Ascending aorta (tissue), 2 donors: ENCODE data around the gene MYBPH. TPM values are rescaled to one million over a fixed set of nuclear protein-coding genes. Genes with fewer than 3 reads are reported as not detected.

Experiments
- DNase-seq, 2 donors: peaks; one replicate each; pipeline ENCODE4 v3.0.0-alpha.2; 2019; ENCODE audit warnings: low spot score in 2 of 2
- H3K27ac ChIP-seq, 2 donors: fragments of 200-600 bp; sonication (generic); one replicate each; pipeline ENCODE4 v1.5.1; 2016 to 2017; ENCODE audit warnings: mild to moderate bottlenecking in 1 of 2
- H3K27me3 ChIP-seq: fragments of 200-600 bp; sonication (generic); one replicate; pipeline ENCODE4 v1.5.1; 2017
- H3K36me3 ChIP-seq, 2 donors: fragments of 200-600 bp; sonication (generic); one replicate each; pipeline ENCODE4 v1.5.1; 2016
- H3K4me1 ChIP-seq, 2 donors: fragments of 200-600 bp; sonication (generic); one replicate each; pipeline ENCODE4 v1.5.1; 2016 to 2017; ENCODE audit warnings: mild to moderate bottlenecking in 1 of 2
- H3K4me3 ChIP-seq, 2 donors: fragments of 200-600 bp; sonication (generic); one replicate each; pipeline ENCODE4 v1.5.1; 2016 to 2017; ENCODE audit warnings: mild to moderate bottlenecking in 1 of 2
- H3K9me3 ChIP-seq, 2 donors: fragments of 200-600 bp; sonication (generic); one replicate each; pipeline ENCODE4 v1.5.1; 2016
- CTCF ChIP-seq, 3 experiments: fragments of 200-600 bp in 2 of 3; fragments of 450-650 bp in 1 of 3; sonication (generic) in 2 of 3; IDR thresholded peaks; one replicate each; pipeline ENCODE4 v1.5.1; 2016 to 2019; ENCODE audit warnings: antibody characterized with exemption in 3 of 3, mild to moderate bottlenecking in 1 of 3, moderate library complexity in 1 of 3
- intact Hi-C: fragments of 100-400 bp; cut with DNase I; formaldehyde crosslinking; loops from one replicate; pipeline ENCODE4 v1.15.1; 2023
- total RNA-seq: library from RNA; depleted of rRNA; stranded (reverse); fragments of >200 nt; gene quantifications from one replicate; pipeline ENCODE4 v1.1.0, GENCODE V29; 2016

Gene MYBPH
- total RNA-seq, 1 donor from 2014 or later = not detected

DNA sequence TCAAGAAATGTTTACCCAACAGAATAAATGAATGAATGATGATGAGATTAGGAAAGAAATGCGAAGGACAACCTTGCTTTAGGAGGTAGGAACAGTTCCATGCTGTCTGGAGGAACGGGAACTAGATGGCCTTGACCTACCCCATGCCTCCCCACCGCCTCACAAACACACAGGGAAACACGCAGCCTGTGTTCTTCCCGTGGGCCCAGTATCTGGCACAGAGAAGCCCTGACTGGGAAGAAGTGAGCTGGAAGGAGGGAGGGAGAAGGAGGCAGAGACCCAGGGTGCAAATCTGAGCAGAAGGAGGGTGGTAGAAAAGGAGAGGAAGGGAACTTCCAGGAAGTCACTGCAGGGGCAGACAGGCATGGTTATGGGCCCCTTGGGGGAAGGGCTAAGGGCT is 51.6 kb downstream of the MYBPH start:
- DNase-seq = no peak
- Histone ChIP-seq H3K27ac (no peak overlapping the region), H3K36me3 (no peaks in the 10 kb centered on the region), H3K27me3 (peaks cover 6% of the 10 kb centered on the region), H3K4me1 (peaks cover 0 to 15% of the 10 kb centered on the region in 2 donors), H3K4me3 (no peak overlapping the region), H3K9me3 (no peaks in the 10 kb centered on the region)
- intact Hi-C loops = no loop called here
- no peak for TF ChIP-seq CTCF (IDR thresholded peaks at IDR 0.05)

DNA sequence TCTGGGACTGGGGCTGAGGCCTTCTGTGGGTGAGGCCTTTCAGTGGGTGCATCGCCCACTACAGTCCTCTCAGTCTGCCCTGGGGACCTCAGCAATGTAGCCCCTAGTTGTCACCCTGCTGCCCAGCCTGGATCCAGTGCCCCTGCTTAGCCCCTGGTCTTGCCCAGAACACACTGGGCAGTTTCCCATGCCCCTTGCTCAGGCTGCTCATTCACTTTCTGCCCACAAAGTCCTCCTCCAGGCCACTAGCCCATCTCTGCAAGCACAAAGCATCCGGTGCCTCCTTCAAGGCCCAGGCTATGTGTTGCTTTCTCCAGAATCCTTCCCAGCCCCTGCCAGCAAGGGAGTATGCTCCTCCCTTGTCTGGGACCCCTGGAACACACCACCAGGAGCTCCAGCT is 53.5 kb downstream of the MYBPH start:
- H3K27ac ChIP-seq = no peak overlapping the region
- peaks cover 0 to 12% of the 10 kb centered on the region in 2 donors for H3K4me1 ChIP-seq
- no peaks in the 10 kb centered on the region for H3K9me3 ChIP-seq
- TF ChIP-seq CTCF (IDR thresholded peaks at IDR 0.05) = no peak
- H3K4me3 ChIP-seq = no peak overlapping the region
- peaks cover 6% of the 10 kb centered on the region for H3K27me3 ChIP-seq
- intact Hi-C loops = no loop called here
- H3K36me3 ChIP-seq = no peaks in the 10 kb centered on the region
- DNase-seq = no peak

GRCh38 chr1:203121186-203122015 is 54.2 kb downstream of the MYBPH start:
- Histone ChIP-seq H3K9me3 (no peaks in the 10 kb centered on the region), H3K4me1 (peaks cover 0 to 6% of the 10 kb centered on the region in 2 donors), H3K27me3 (peaks cover 6% of the 10 kb centered on the region), H3K27ac (no peak overlapping the region), H3K36me3 (no peaks in the 10 kb centered on the region), H3K4me3 (no peak overlapping the region)
- no peak for TF ChIP-seq CTCF (IDR thresholded peaks at IDR 0.05)
- intact Hi-C loops = no loop called here
- DNase-seq = no peak

DNA sequence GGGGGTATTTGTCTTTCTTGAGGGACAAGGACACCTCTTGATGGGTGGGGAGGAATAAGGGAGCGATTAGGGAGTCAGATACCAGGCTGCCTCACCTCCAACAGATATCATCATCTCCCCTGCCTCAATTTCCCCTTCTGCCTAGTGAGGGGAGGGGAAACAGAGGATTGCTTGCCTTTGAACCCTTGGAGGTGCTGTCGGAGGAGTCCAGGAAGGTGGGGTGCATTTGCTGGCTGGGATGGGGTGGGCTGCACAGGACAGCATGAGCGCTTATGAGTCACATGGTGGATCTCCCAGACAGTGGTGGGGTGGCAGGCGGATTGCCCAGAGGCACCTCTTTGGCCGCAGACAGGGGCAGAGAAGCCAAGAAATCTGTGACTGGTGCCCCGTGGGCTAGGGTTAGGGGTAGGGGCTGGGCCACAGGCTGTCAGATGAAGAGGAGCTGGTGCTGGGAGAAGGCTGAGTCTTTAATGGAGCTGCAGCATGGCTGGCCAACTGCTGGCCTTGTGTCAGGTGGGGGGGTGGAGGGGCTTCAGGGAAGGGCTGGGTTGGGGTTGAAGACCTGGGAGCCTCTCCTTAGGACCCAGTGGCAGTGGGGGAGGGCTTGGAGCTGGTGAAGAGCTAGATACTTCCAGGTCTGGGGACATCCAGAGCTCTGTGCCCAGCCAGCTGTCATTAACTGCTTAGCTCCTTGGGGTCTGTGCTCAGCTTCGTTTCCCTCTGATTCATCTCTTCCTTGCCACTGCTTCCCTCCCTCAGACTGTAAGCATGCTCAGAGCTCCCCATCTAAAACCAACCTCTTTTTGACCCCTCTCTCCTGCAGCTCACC is 55.1 kb downstream of the MYBPH start:
- DNase-seq = no peak
- intact Hi-C loops = no loop called here
- Histone ChIP-seq H3K27ac (no peak overlapping the region), H3K27me3 (peaks cover 6% of the 10 kb centered on the region), H3K4me3 (no peak overlapping the region), H3K4me1 (peaks cover 0 to 3% of the 10 kb centered on the region in 2 donors), H3K9me3 (no peaks in the 10 kb centered on the region), H3K36me3 (no peaks in the 10 kb centered on the region)
- no peak for TF ChIP-seq CTCF (IDR thresholded peaks at IDR 0.05)

Other genes with a start within 250 kb of the MYBPH start
- 17.8 TPM for gene KLHL12, start 248.6 kb downstream of the MYBPH start, total RNA-seq
- gene ADIPOR1, start 217.5 kb downstream of the MYBPH start, total RNA-seq = 67.9 TPM
- 97.4 TPM for gene CYB5R1, start 208.6 kb downstream of the MYBPH start, total RNA-seq
- 44.6 TPM for gene TMEM183A, start 168.5 kb downstream of the MYBPH start, total RNA-seq
- 22.2 TPM for gene PPFIA4, start 149.3 kb downstream of the MYBPH start, total RNA-seq
- gene MYOG, start 89.8 kb downstream of the MYBPH start, total RNA-seq = not detected
- gene ADORA1, start 48.1 kb downstream of the MYBPH start, total RNA-seq = 2.0 TPM
- gene CHI3L1, start 10.9 kb upstream of the MYBPH start, total RNA-seq = 73.8 TPM
- gene CHIT1, start 53.8 kb upstream of the MYBPH start, total RNA-seq = not detected
- gene BTG2, start 129.7 kb upstream of the MYBPH start, total RNA-seq = 219 TPM
- 92.3 TPM for gene FMOD, start 175.3 kb upstream of the MYBPH start, total RNA-seq